Measurements from ENCODE around the gene ANKRD33B. TPM values are rescaled to one million over a fixed set of nuclear protein-coding genes. Genes with fewer than 3 reads are reported as not detected.

The ANKRD33B gene
- polyA plus RNA-seq, 12 donors = 1.2 to 3.3 (median 1.8) TPM; not detected in 2

DNA sequence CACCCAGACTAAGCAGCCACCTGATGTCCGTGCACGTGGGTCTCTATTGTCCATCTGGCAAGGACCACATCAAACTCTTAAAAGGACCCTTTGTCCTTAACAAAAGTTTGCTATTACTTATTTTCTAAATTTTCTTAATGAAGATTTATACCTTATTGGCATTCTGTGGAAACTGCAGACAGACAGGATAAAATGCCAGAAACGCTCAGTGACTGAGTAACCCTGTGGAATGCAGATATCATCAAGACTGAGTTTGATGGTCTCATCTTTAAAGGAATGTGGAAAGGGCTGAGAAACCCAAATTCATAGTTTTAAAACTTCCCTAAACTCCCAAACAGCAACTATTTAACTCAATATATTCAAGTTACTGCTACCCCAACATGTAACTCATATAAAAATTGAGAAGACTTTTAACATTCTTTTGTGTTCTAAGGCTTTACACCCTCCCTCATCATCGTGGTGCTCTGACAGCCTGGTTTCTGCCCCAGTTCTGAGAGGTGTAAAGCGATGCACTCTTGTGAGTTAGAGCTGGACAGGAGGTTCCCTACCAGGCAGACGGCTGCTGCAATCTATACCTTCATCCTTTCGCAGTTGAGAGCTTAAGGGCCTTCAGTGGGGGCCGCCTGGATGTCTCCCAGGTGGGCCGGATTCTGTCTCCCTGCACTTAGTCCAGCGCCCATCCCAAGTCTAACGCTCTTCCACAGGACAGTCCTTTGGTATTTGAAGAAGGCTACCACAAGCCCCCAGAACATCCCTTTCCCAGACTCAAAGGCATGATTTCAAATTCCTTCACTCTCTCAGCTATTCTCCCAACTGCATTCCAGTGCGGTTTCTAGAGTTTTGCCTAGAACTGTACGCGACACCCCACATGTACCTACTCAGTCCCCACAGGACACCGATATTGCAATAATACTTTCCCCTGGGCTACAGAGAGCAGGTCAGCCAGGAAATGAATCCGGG, 128.2 kb downstream of the ANKRD33B start:
- no peak for DNase-seq

DNA sequence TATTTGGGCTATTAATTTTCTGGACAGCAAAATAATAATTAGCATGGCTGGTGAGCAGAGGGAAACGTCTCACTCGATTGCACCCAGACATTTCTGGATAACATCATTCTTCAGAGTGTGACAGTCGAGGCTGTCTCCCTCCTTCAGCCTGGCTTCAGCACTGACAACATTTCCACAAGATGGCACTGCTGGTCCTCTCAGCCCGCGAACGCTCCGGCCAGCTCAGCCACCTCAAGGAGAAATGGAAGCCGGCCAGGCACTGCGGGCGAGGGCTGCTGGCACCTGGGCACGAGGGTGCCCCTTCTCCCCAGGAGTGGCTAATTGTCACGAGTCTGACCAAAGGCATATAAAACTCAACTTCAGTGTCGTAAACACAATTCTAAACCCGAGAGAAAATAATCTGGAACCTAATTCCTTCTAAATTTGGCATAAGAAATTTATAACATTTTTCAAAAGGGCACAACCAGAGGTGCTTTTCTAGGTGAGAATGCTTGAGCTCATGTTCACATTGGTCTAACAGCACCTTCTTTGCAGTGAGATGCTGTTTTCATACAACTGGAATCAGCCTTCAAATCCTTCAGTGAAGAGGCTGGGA, 131.3 kb downstream of the ANKRD33B start:
- peak; percentile 48 for DNase-seq

- no peak for DNase-seq
Measured at GRCh38 chr5:10695759-10696543, 132.1 kb downstream of the ANKRD33B start.

DNA sequence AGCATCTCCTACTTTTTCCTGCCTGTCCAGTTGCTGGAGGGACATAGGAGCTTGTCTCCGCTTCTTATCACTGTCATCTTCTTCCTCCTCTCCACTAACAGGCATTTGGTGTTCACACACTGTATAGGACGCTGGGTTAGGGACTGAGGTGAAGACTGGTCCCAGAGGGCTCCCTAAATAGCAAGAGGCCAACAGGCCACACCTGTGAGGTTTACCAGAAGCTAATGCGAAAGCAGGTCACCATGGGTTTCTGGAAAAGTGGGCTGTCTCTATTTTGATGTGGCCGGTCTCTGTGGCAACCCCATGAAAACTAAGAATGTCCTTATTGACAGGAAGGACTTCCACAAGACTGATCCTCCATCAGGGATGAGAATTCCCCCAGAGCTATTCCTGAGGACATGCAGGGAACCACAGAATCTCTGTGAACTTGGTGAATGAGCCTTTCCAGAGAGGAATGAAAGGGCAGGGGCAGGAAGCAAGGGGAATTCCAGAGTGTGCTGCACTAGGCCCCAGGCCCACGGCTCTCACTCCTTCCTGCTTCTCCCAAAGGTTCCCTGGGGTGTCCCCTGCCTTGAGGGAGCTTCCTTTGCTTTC, 135.5 kb downstream of the ANKRD33B start:
- no peak for DNase-seq

- no peak for DNase-seq
Measured at GRCh38 chr5:10699987-10700386, 136.1 kb downstream of the ANKRD33B start.

GRCh38 chr5:10700516-10700915, 136.6 kb downstream of the ANKRD33B start:
- DNase-seq = no peak

- DNase-seq = peak; percentile 34
Measured at GRCh38 chr5:10701567-10702039, 137.7 kb downstream of the ANKRD33B start.

DNA sequence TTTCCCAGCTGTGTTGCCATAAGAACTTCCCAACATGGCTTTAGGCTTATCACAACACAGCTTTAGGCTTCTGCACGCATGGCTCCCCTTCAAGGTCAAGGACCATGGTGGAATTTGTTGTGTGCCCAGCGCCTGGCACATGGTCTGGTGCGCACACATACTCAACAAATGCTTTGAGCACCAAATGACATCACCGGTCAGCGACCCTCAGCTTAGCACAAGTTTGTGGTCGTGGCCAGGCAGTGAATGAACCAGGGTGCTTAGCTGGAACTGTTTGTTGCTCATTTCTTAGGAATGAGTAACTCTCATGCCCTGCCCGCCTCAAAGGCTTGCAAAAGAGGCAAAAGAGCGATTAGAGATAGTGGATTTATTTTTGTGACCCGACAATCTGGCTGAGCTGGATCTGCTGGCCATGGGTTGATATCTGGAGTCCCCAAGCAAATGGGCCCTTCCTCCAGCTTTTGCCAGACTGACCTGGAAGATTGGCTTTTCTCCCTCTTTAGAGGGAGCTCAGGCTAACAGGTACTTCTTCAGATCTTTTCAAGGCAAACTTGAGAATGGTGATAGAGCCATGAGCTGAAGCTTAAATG, 138.3 kb downstream of the ANKRD33B start:
- DNase-seq = no peak

DNA sequence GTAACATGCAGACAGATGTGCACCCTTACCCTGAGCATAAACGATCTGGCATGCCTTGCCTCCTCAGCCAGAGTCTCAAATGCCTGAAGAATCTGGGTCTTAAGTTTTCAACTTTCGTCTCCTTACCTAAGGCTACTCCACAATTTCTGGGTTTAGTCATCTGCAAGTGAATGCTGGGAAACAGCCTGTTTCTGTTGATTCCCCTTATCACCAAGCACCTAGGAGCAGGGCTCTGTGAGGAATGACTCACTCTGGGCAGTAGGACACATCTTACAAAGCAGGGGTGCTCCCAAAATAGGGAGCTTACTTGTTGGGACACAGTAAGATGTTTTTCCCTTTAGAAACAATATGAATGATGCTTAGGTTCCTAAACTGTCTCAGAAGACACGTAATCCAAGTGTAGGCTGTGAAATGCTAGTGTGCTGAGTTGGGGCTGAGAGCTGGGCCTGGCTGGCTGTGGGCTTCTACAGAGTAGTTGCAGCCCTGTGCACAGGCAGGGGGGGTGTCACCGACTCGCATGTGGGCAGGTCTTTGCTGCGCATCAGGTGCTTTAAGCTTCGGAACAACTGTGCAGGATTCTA, 139.1 kb downstream of the ANKRD33B start:
- no peak for DNase-seq

DNA sequence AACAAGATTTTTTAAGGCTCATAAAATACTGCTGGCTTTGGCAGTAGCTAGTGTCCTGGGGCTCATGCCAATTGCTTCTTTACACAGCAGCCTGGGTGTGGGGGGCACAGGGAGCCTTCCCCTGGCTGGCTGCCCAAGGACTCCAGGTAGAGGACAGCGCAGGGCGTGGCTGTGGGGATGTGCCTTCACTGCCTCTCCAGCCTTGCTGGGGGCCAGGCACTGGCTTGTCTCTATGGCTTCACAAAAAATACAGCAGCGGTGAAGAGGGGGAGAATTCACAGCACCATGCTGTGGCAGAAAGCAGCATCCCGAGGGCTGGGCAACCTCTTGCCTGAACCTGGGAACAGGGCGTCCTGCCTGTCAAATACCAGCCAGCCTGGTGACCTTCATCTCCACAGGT, 139.8 kb downstream of the ANKRD33B start:
- no peak for DNase-seq

GRCh38 chr5:10704949-10705621, 141.2 kb downstream of the ANKRD33B start:
- no peak for DNase-seq

GRCh38 chr5:10705747-10706146, 141.9 kb downstream of the ANKRD33B start:
- DNase-seq = no peak

GRCh38 chr5:10706326-10706725, 142.5 kb downstream of the ANKRD33B start:
- no peak for DNase-seq

Other genes with a start within 250 kb of the ANKRD33B start
- gene MARCHF6, start 210.4 kb upstream of the ANKRD33B start, polyA plus RNA-seq (ENCODE audit: insufficient read length in 12 of 12) = 100 to 1,000 TPM in 9 of 12 donors, 10 to 100 TPM in 2, not detected in 1; 92.3 to 142 (median 114) TPM
- under 1 TPM in 1 of 12 donors, not detected in 11; 0.58 TPM for gene ROPN1L, start 122.2 kb upstream of the ANKRD33B start, polyA plus RNA-seq (ENCODE audit: insufficient read length in 12 of 12)
- 10 to 100 TPM in 11 of 12 donors, not detected in 1; 39.2 to 84.9 (median 52.9) TPM for gene DAP, start 197.2 kb downstream of the ANKRD33B start, polyA plus RNA-seq (ENCODE audit: insufficient read length in 12 of 12)